Measurements from ENCODE around the gene NBAS. TPM values are rescaled to one million over a fixed set of nuclear protein-coding genes. Genes with fewer than 3 reads are reported as not detected.

Gene NBAS
- polyA plus RNA-seq, 1 donor from 2014 or later: 31.9 TPM

- no peaks in the 10 kb centered on the region for H3F3A ChIP-seq (ENCODE audit: insufficient read depth, low read length, poor library complexity, severe bottlenecking)
- no peaks in the 10 kb centered on the region for H3K79me2 ChIP-seq (replicated peaks; ENCODE audit: insufficient read depth, low read length)
- no peaks in the 10 kb centered on the region for H3K9me2 ChIP-seq (ENCODE audit: insufficient read depth, low read length)
- no peak overlapping the region for H2AFZ ChIP-seq (ENCODE audit: low read depth, low read length)
- no peaks in the 10 kb centered on the region for H3K36me3 ChIP-seq (ENCODE audit: insufficient read depth, low read length)
- no peaks in the 10 kb centered on the region for H3K9me3 ChIP-seq (ENCODE audit: low read length)
- H3K9ac ChIP-seq (ENCODE audit: low read length): no peak overlapping the region
- H4K20me1 ChIP-seq (ENCODE audit: insufficient read depth): no peaks in the 10 kb centered on the region
- no peaks in the 10 kb centered on the region for H3K27me3 ChIP-seq (ENCODE audit: insufficient read depth, low read depth, low read length)
- no peak overlapping the region for H3K27ac ChIP-seq (ENCODE audit: low read length)
- no peak for TF ChIP-seq TAF1 (IDR thresholded peaks at IDR 0.05; ENCODE audit: low read depth)
- TF ChIP-seq REST (IDR thresholded peaks at IDR 0.05; ENCODE audit: borderline replicate concordance): no peak
- no peak overlapping the region for H3K4me2 ChIP-seq (ENCODE audit: low read length)
- H3K4me3 ChIP-seq (ENCODE audit: low read length): no peak overlapping the region
These were observed 319.9 kb downstream of the NBAS start for GRCh38 chr2:15241201-15241600.

GRCh38 chr2:15238028-15238427 lies 323.1 kb downstream of the NBAS start:
- no peaks in the 10 kb centered on the region for H3K36me3 ChIP-seq (ENCODE audit: insufficient read depth, low read length)
- H3K27ac ChIP-seq (ENCODE audit: low read length): no peak overlapping the region
- H3K9ac ChIP-seq (ENCODE audit: low read length): no peak overlapping the region
- no peaks in the 10 kb centered on the region for H4K20me1 ChIP-seq (ENCODE audit: insufficient read depth)
- H3K4me3 ChIP-seq (ENCODE audit: low read length): no peak overlapping the region
- no peak overlapping the region for H2AFZ ChIP-seq (ENCODE audit: low read depth, low read length)
- H3K79me2 ChIP-seq (replicated peaks; ENCODE audit: insufficient read depth, low read length): no peaks in the 10 kb centered on the region
- H3K4me2 ChIP-seq (ENCODE audit: low read length): no peak overlapping the region
- no peaks in the 10 kb centered on the region for H3K9me2 ChIP-seq (ENCODE audit: insufficient read depth, low read length)
- no peaks in the 10 kb centered on the region for H3K9me3 ChIP-seq (ENCODE audit: low read length)
- H3F3A ChIP-seq (ENCODE audit: insufficient read depth, low read length, poor library complexity, severe bottlenecking): no peaks in the 10 kb centered on the region
- H3K27me3 ChIP-seq (ENCODE audit: insufficient read depth, low read depth, low read length): no peaks in the 10 kb centered on the region
- TF ChIP-seq REST (IDR thresholded peaks at IDR 0.05; ENCODE audit: borderline replicate concordance) (no peak), RAD21 (conservative IDR thresholded peaks at IDR 0.05) (no peak), POLR2AphosphoS5 (IDR thresholded peaks at IDR 0.05) (no peak), MXI1 (conservative IDR thresholded peaks at IDR 0.05; ENCODE audit: poor library complexity, severe bottlenecking) (no peak), TAF1 (IDR thresholded peaks at IDR 0.05; ENCODE audit: low read depth) (no peak), SMC3 (conservative IDR thresholded peaks at IDR 0.05; ENCODE audit: poor library complexity) (no peak), EZH2 (IDR thresholded peaks at IDR 0.05; ENCODE audit: borderline replicate concordance, insufficient read depth, low read length, poor library complexity, severe bottlenecking) (no peak), CTCF (IDR thresholded peaks at IDR 0.05; ENCODE audit: poor library complexity, severe bottlenecking) (no peak), EP300 (conservative IDR thresholded peaks at IDR 0.05; ENCODE audit: poor library complexity, severe bottlenecking) (no peak)

Measured in neural cell (in vitro differentiated cells).